Stimulated activated naive B cell treated with anti-CD40 and anti-IgM and Interleukin-4, amounts not matched to agents 10 μg/mL and 1 μg/mL and 100 μg/mL, for 72 hours (primary cell): ENCODE data around the gene KCNMA1.

Experiments used
- ATAC-seq, 2 donors: fragments of 150-1000 bp; cut with Tn5 transposase; replicated peaks; 2 replicates each; pipeline ENCODE4 v1.10.0; 2021; ENCODE audit warnings: moderate library complexity in 1 of 2
- DNase-seq: peaks from one replicate; pipeline ENCODE4 v3.0.0; 2021
- H3K27ac Mint-ChIP-seq: one replicate; pipeline ENCODE4 v1.8.0; 2022; ENCODE audit warnings: mild to moderate bottlenecking, mixed read lengths
- H3K27me3 Mint-ChIP-seq, 2 donors: one replicate each; pipeline ENCODE4 v1.8.0; 2022; ENCODE audit warnings: mixed read lengths in 2 of 2
- H3K36me3 Mint-ChIP-seq, 2 donors: one replicate each; pipeline ENCODE4 v1.8.0; 2022; ENCODE audit warnings: mixed read lengths in 2 of 2, mild to moderate bottlenecking in 1 of 2
- H3K4me1 Mint-ChIP-seq, 2 donors: one replicate each; pipeline ENCODE4 v1.8.0; 2022; ENCODE audit warnings: mixed read lengths in 2 of 2, mild to moderate bottlenecking in 1 of 2
- H3K4me3 Mint-ChIP-seq, 2 donors: one replicate each; pipeline ENCODE4 v1.8.0; 2022; ENCODE audit warnings: mild to moderate bottlenecking in 2 of 2, mixed read lengths in 2 of 2, moderate library complexity in 1 of 2
- H3K9me3 Mint-ChIP-seq, 2 donors: one replicate each; pipeline ENCODE4 v1.8.0; 2022; ENCODE audit warnings: mixed read lengths in 2 of 2, mild to moderate bottlenecking in 1 of 2

The KCNMA1 gene

DNA sequence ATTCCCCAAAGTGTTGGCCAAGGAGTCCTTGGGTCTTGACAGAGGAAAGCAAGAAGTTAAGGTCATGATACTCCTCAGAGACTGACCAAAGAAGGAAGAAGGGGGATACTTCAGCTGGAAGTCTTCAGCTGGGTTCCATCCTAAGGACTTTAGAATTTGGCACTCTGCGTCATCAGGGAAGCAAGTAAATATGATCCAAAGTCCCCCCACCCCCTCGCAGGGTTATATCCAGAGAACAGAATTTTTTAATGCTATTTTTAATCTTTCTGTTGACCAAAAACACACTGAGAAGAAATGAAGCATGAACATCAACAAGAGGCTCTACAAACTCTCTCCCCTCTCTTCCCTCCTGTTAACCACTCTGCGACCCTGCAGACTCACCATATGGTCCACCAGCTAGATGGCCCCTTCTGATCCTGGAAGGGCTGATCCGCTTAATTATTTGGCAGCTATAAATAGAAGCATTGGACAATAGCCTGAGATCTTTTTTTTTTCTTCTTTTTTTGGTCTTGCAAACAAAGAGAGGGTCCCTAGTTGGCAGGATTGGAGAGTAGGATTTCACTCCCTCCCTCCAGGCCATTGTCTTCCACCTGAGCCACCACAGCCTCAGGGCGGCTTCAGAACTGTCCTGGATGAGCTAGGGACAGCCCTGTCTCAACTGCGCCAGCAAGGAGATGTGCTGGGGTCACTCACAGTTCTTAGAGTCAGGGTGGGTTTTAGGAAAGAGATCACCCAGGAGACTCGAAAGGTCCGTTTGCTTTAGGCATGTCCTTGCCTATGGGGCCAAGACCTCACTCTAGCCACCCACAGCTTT lies 196.0 kb downstream of the KCNMA1 start:
- Mint-ChIP-seq H3K9me3 (no peaks in the 10 kb centered on the region), H3K27me3 (peaks cover 4 to 6% of the 10 kb centered on the region in 2 donors), H3K4me3 (no peak overlapping the region), H3K36me3 (no peaks in the 10 kb centered on the region), H3K4me1 (no peaks in the 10 kb centered on the region), H3K27ac (no peak overlapping the region)
- no peak for DNase-seq
- ATAC-seq: no peak

DNA sequence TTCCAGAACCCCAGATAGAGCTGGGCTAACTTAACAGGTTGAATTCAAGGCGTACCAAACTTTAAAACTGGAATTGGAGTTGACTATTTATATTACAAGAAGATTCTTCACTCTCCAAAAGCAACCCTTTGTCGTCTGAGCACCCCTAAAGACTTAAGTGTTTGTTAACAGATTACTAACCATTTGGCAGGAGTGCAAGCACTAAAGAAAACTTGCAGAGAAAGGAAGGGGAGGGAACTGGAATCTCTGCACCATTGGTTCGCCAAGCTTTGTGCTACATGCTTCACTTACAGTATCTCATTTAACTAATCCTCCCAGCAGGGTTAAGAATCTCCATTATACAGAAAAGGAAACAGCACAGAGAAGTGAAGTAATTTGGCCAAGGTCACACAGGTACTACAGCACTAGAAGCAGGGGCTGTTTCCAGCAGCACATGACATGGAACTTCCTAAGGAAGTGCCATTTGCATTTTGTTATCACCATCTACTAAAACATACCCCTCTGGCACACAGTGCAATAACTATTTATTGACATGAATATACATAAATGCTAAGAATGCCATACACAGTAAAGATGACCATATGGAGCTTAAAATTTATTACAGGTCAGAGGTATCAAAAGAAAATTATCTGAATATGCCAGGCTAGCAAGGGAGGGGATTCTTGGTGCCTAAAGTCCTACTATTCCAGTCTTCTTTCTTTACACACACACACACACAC lies 201.2 kb downstream of the KCNMA1 start:
- peaks cover 0 to 9% of the 10 kb centered on the region in 2 donors for H3K27me3 Mint-ChIP-seq
- H3K4me3 Mint-ChIP-seq: no peak overlapping the region
- H3K36me3 Mint-ChIP-seq: no peaks in the 10 kb centered on the region
- no peak for ATAC-seq
- H3K9me3 Mint-ChIP-seq: no peaks in the 10 kb centered on the region
- no peak overlapping the region for H3K27ac Mint-ChIP-seq
- no peak for DNase-seq
- no peaks in the 10 kb centered on the region for H3K4me1 Mint-ChIP-seq

DNA sequence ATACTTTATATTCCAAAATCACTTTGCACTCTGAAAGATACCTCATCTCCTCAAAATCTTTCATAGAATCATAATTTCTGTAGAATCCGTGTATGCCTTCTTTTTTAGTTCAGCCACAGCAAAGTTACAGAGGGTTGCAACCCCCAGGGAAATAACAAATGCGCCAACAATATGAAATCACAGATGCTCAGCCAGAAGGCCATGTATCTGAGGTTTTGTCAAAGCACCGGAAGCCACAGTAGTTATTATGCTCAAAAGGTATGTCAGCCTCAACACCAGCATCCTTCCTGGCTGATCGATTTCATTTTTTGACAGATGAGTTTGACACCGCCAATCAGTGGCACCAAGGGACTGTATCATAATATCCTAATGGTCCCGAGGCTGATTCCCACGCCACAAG lies 204.1 kb downstream of the KCNMA1 start:
- no peak for DNase-seq
- no peaks in the 10 kb centered on the region for H3K4me1 Mint-ChIP-seq
- no peak for ATAC-seq
- H3K36me3 Mint-ChIP-seq: no peaks in the 10 kb centered on the region
- H3K9me3 Mint-ChIP-seq: no peaks in the 10 kb centered on the region
- no peak overlapping the region for H3K4me3 Mint-ChIP-seq
- H3K27me3 Mint-ChIP-seq: peaks cover 7 to 19% of the 10 kb centered on the region in 2 donors
- no peak overlapping the region for H3K27ac Mint-ChIP-seq

DNA sequence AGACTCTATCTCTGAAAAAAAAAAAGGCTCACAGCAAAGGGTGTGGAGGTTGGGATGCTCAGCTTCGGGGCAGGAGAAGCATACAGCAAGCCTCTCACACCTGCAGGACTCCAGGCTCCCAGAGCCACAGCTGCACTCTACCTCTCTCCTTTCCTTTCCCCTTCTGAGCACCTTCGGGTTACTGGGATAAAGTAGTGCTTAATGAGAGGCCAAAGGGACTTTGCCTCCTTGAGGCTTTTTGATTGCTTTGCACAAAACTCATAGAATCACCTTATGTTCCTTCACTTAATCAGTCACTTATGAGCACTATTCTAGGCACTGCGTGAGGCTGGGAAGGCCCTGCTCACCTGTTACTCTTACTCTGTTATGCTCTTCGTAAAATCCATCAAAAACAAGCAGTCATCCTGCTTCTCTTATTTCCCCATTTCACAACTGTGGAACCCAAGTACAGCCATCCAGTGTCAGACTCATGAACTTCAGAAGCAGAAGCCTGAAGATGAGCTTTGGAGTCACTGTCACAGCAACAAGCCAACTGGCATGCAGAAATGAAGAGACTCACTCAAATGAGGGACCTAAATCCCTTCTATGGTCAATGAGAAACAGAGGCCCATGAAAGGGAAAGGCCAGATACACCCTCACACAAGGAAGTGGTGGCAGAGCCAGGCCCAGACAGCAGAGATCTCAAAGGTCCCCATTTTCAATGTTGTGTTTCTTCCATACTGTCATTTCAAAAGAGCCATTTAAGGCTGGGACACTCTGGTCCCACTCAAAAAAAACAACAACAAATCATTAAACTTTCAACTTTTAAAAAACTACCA lies 205.4 kb downstream of the KCNMA1 start:
- no peak overlapping the region for H3K27ac Mint-ChIP-seq
- DNase-seq (no peak), ATAC-seq (no peak)
- no peaks in the 10 kb centered on the region for H3K4me1 Mint-ChIP-seq
- no peaks in the 10 kb centered on the region for H3K9me3 Mint-ChIP-seq
- H3K36me3 Mint-ChIP-seq: no peaks in the 10 kb centered on the region
- H3K27me3 Mint-ChIP-seq: peaks cover 12 to 28% of the 10 kb centered on the region in 2 donors
- H3K4me3 Mint-ChIP-seq: no peak overlapping the region

DNA sequence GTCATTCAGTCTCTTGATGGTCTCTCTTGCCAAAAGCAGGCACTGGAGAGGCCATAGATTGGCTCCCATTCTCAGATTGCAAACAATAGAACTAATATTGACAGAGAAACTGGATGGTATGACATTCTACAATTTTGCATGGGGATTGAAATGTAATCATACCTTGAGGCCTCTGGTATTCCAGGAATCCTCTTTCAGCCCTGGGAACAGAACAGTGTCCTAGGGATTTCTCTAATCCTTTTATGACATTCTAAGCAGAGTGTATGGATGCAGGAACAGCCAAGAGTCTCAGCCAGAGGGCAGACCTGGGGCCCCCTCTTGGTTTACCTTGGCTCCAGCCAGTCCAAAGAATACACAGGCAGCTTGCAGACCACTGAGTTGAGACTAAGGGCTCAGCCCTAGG lies 206.4 kb downstream of the KCNMA1 start:
- H3K27me3 Mint-ChIP-seq: peaks cover 12 to 28% of the 10 kb centered on the region in 2 donors
- H3K27ac Mint-ChIP-seq: no peak overlapping the region
- no peaks in the 10 kb centered on the region for H3K4me1 Mint-ChIP-seq
- H3K9me3 Mint-ChIP-seq: no peaks in the 10 kb centered on the region
- no peak overlapping the region for H3K4me3 Mint-ChIP-seq
- DNase-seq (no peak), ATAC-seq (no peak)
- no peaks in the 10 kb centered on the region for H3K36me3 Mint-ChIP-seq

DNA sequence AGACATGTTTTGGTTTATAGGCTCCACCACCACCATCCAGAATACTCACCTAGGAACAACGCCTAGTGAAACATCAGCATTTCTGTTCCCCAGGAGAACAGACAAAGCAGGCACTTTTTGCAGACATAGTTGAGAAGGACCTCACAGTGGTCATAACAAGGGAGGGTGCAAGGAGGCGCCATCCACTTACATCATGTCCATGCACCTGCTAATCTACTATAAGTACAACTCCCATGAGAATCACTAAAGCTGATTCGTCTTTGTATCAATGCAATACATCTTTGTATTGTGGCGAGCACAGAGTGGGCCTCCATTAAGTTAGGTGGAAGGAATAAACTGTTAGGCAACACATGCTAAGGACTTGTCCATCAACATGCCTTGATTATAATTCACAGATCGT lies 207.1 kb downstream of the KCNMA1 start:
- Mint-ChIP-seq H3K4me1 (no peaks in the 10 kb centered on the region), H3K9me3 (no peaks in the 10 kb centered on the region), H3K36me3 (no peaks in the 10 kb centered on the region), H3K27me3 (peaks cover 12 to 28% of the 10 kb centered on the region in 2 donors), H3K27ac (no peak overlapping the region), H3K4me3 (no peak overlapping the region)
- DNase-seq (no peak), ATAC-seq (no peak)

DNA sequence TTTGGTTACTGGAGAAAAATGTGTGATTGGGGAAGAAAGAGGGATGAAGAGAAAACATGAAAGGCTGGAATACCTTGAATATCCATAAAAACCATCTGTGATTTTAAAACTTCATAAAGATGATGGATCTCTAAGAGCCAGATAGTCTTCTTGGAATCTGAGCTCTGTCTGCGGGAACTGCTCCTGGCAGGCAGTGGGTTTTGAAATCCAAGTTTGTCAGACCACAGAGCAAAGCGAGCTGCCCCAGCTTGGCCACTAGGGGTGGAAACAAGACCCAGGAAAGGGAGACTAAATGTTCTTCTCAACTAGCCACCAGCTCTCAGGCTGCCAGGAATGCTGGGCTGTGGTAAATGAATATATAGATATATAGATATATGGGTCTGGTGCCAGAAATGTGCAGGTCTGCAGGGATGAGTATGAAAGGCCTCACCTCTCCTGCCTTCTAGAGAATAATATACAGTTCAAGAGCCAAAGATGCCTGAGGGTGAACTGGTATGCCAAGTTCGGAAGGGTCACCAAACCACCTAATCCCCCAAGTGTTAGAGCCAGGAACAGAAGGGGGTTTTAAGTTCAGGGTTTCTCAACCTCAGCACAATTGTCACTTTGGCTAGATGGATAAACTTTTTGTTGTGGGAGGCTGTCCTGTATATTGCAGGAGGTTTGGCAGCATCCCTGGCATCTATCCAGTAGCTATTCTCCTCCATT lies 208.8 kb downstream of the KCNMA1 start:
- no peak overlapping the region for H3K4me3 Mint-ChIP-seq
- DNase-seq: no peak
- no peaks in the 10 kb centered on the region for H3K36me3 Mint-ChIP-seq
- no peaks in the 10 kb centered on the region for H3K4me1 Mint-ChIP-seq
- H3K27me3 Mint-ChIP-seq: peaks cover 18 to 33% of the 10 kb centered on the region in 2 donors
- H3K27ac Mint-ChIP-seq: no peak overlapping the region
- H3K9me3 Mint-ChIP-seq: no peaks in the 10 kb centered on the region
- ATAC-seq: no peak

DNA sequence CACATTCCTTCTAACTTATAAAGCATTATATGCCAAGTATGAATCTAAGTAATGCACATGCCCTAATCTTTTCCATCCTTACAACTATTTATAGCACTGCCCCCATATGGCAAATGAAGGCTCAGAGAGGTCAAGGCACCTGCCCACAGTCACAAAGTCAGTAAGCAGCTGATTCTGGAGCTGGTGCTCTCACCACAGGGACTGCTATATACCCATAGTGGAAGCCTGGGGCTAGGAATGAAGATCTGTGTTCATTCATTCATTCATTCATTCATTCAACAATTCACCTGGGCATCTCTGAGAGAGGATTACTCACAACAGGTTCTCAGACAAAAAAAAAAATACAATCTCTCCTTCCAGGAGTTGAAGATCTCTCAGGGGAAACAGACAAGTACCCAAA lies 213.4 kb downstream of the KCNMA1 start:
- H3K9me3 Mint-ChIP-seq: no peaks in the 10 kb centered on the region
- no peaks in the 10 kb centered on the region for H3K36me3 Mint-ChIP-seq
- H3K27ac Mint-ChIP-seq: no peak overlapping the region
- DNase-seq (no peak), ATAC-seq (no peak)
- H3K27me3 Mint-ChIP-seq: peaks cover 16 to 21% of the 10 kb centered on the region in 2 donors
- H3K4me3 Mint-ChIP-seq: no peak overlapping the region
- H3K4me1 Mint-ChIP-seq: no peaks in the 10 kb centered on the region

DNA sequence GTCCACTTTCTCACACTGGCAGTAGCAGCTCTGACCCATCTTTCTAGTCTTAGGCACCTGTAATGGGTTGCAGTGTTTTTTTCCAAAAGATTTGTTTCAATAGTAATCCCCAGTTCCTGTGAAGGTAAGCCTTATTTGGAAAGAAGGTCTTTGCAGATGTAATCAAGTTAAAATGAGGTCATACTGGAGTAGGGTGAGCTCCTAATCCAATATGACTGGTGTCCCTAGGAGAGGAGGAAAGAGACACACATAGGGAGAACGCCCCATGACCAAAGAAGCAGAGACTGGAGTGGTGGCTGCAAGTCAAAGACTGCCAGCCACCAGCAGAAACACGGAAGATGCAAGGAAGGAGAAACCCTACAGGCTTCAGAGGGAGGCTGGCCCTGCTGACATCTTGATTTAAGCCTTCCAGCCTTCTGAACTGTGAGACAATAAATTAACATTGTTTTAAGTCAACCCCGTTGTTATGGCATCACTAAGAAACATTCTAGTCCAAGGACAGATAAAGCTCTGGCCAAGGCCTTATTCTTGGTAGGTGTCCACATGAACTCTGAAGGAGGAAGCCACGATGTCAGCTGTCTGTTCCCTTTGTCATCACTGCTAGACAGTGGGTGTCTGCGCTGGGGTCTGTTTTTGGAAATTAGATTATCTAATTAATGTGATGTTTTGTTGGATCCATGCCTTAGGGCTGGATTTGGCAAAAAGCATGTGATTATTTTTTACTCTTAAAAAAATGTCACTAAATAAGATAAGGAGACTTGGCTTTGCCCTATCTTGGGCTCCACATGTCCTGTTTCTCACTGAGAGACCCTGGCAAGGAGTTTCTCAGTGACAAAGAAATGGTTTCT lies 214.9 kb downstream of the KCNMA1 start:
- H3K36me3 Mint-ChIP-seq: no peaks in the 10 kb centered on the region
- peaks cover 6% of the 10 kb centered on the region in 2 donors for H3K27me3 Mint-ChIP-seq
- no peak for ATAC-seq
- H3K4me3 Mint-ChIP-seq: no peak overlapping the region
- no peaks in the 10 kb centered on the region for H3K4me1 Mint-ChIP-seq
- no peak overlapping the region for H3K27ac Mint-ChIP-seq
- no peaks in the 10 kb centered on the region for H3K9me3 Mint-ChIP-seq
- DNase-seq: no peak

DNA sequence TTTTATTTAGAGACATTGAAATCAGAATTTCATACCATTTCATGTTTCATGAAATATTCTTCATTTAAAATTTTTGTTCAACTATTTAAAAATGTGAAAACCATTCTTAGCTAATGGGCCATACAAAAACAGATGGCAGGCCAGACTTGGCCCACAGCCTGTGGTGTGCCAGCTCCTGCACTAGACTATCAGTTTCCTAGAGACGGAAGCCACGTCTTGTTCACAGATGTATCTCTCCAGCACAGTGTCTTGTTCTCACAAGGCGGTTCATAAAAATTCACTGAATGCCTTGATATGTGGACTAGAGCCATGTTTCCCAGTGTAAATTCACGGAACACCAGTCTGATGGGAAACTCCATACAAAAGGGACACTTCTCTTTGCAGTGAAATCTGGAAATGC lies 216.0 kb downstream of the KCNMA1 start:
- Mint-ChIP-seq H3K36me3 (no peaks in the 10 kb centered on the region), H3K4me1 (no peaks in the 10 kb centered on the region)

DNA sequence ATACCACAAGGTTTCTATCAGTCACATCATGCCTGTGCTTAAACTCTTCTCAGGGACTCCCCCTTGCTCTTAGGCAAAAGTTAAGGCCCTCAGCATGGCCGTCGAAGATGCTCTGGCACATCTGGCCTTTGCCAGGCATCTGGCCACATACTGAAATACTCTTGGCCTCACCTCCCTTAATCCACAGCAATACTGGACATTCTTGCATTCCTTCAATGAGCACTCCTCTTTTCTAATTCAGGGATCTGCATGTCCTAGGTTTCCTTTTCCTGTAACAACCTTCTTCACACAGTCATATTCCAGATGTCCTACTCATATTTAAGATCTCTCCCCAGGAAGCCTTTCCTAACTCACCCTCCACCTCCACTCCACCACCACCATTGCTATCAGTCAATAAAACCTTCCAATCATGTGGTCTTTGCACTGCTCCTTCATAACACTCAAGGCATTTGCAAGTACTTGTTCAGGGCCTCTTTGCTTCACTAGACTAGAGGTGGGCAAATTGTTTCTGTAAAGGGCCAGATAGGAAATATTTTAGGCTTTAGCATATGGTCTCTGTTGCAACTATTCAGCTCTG lies 216.6 kb downstream of the KCNMA1 start:
- Mint-ChIP-seq H3K4me3 (no peak overlapping the region), H3K4me1 (no peaks in the 10 kb centered on the region), H3K36me3 (no peaks in the 10 kb centered on the region), H3K9me3 (no peaks in the 10 kb centered on the region), H3K27me3 (peaks cover 5 to 16% of the 10 kb centered on the region in 2 donors), H3K27ac (no peak overlapping the region)
- DNase-seq (no peak), ATAC-seq (no peak)

More for the DNA sequence above, 216.0 kb downstream of the KCNMA1 start:
- Mint-ChIP-seq H3K27ac (no peak overlapping the region), H3K27me3 (peaks cover 5 to 11% of the 10 kb centered on the region in 2 donors), H3K9me3 (no peaks in the 10 kb centered on the region), H3K4me3 (no peak overlapping the region)
- no peak for DNase-seq
- no peak for ATAC-seq

DNA sequence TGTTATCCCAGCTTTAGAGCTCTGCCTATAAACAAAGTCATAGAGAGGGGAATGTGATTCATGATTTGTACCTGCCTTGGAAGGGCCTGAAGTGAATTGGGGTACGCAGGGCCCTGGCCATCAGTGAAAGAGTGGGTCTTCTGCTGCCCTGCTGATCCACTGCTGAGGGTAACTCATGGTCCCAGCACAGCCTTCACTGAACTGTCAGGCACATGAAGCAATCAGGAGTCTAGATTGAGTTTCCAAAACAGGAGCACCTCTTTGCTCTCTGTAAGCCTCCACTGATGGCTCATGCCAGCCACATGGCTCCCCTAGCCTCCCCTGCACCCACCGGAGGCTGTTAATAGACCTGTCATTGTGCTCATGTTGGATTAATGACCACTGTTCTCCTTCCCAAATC lies 217.6 kb downstream of the KCNMA1 start:
- H3K4me1 Mint-ChIP-seq: no peaks in the 10 kb centered on the region
- ATAC-seq (no peak), DNase-seq (no peak)
- no peaks in the 10 kb centered on the region for H3K9me3 Mint-ChIP-seq
- no peak overlapping the region for H3K4me3 Mint-ChIP-seq
- H3K36me3 Mint-ChIP-seq: no peaks in the 10 kb centered on the region
- H3K27ac Mint-ChIP-seq: no peak overlapping the region
- peaks cover 5 to 12% of the 10 kb centered on the region in 2 donors for H3K27me3 Mint-ChIP-seq

DNA sequence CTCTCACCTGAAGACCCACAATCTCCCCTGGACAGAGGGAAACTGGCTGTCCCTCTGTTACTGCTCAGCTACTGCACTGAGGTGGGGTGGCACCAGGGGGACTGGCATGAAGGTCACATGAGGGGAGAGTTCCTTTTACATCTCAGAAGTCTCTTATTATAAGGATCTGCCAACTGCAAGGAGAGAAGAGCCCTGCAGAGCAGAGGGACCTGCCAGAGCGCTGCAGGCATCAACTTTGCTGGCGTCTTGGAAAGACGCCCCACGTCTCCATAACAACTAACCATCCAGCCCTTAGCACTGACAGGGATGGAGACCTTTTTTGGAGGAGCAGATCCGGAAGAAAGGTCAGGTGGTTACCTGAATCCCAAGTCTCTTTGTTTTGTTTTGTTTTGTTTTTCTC lies 218.6 kb downstream of the KCNMA1 start:
- Mint-ChIP-seq H3K36me3 (no peaks in the 10 kb centered on the region), H3K4me1 (no peaks in the 10 kb centered on the region), H3K27me3 (peaks cover 6 to 10% of the 10 kb centered on the region in 2 donors), H3K4me3 (no peak overlapping the region), H3K27ac (no peak overlapping the region), H3K9me3 (no peaks in the 10 kb centered on the region)
- no peak for DNase-seq
- ATAC-seq: no peak
